Subcutaneous abdominal adipose tissue (tissue), 5 donors: ENCODE data around the gene CD47.

ENCODE experiments used
- H3K27ac ChIP-seq: one replicate; pipeline ENCODE4 v1.7.0; 2013; ENCODE audit warnings: low read depth, mild to moderate bottlenecking, inconsistent platforms, low read length, moderate library complexity
- H3K27me3 ChIP-seq, 5 donors: one replicate each; pipeline ENCODE4 v1.7.0; 2013; ENCODE audit warnings: low read length in 5 of 5, inconsistent platforms in 1 of 5; ENCODE audit not compliant: control insufficient read depth in 5 of 5, insufficient read depth in 4 of 5
- H3K36me3 ChIP-seq, 5 donors: one replicate each; pipeline ENCODE4 v1.7.0; 2013; ENCODE audit warnings: low read length in 5 of 5; ENCODE audit not compliant: control insufficient read depth in 5 of 5, insufficient read depth in 5 of 5
- H3K4me1 ChIP-seq, 5 donors: one replicate each; pipeline ENCODE4 v1.7.0; 2013; ENCODE audit warnings: low read length in 5 of 5, mild to moderate bottlenecking in 3 of 5, moderate library complexity in 1 of 5; ENCODE audit not compliant: control insufficient read depth in 5 of 5, insufficient read depth in 5 of 5
- H3K4me3 ChIP-seq, 5 donors: one replicate each; pipeline ENCODE4 v1.7.0; 2013; ENCODE audit warnings: low read length in 5 of 5, low read depth in 1 of 5
- H3K9ac ChIP-seq, 5 donors: one replicate each; pipeline ENCODE4 v1.7.0; 2013; ENCODE audit warnings: low read length in 5 of 5, mild to moderate bottlenecking in 4 of 5, moderate library complexity in 3 of 5
- H3K9me3 ChIP-seq, 5 donors: one replicate each; pipeline ENCODE4 v1.7.0; 2013; ENCODE audit warnings: low read length in 5 of 5; ENCODE audit not compliant: control insufficient read depth in 5 of 5
- donor health status: healthy.
- donor health status: healthy.
- donor health status: healthy.
- donor health status: healthy.
- donor health status: healthy.

The CD47 gene

DNA sequence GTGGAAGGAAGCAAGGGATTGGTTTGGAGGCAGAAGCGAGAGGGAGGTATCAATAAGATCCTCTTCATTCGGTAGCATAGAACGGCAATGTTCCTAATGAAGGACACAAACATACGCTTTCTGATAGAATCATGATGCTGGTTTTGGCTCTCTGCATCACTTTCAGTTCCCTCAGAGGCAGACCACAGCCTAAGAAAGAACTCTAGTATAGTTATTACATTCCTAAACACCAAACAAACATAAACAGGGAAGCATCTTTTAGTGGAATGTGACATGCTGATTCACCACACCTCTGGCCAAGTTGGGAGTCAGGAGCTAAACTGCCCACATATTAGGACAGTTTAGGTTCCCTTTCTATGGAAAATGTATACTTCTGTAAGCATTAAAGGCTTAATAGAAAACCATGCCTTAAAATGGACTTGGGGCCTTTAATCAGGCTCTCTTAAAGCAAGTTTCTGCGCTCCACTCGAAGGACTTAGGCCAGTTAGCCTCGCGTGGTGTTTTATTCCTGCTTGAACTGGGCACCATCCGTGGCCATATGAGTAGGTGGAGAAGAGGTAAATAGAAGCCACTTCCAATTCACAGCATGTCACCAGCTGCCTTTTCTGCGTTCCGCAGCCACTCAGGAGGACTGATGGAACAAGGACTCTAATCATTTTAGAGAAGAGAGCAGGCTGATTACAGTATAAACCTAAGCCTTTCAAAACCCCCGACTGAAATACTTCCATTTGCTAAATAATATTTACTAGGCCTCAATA lies 53.7 kb downstream of the CD47 start:
- no peak overlapping the region for H3K9ac ChIP-seq
- no peaks in the 10 kb centered on the region for H3K9me3 ChIP-seq
- H3K36me3 ChIP-seq: peaks cover 0 to 11% (median 5%) of the 10 kb centered on the region in 5 donors
- H3K4me1 ChIP-seq: peaks cover 0 to 8% (median 0%) of the 10 kb centered on the region in 5 donors
- H3K4me3 ChIP-seq: no peak overlapping the region
- no peaks in the 10 kb centered on the region for H3K27me3 ChIP-seq
- no peak overlapping the region for H3K27ac ChIP-seq

DNA sequence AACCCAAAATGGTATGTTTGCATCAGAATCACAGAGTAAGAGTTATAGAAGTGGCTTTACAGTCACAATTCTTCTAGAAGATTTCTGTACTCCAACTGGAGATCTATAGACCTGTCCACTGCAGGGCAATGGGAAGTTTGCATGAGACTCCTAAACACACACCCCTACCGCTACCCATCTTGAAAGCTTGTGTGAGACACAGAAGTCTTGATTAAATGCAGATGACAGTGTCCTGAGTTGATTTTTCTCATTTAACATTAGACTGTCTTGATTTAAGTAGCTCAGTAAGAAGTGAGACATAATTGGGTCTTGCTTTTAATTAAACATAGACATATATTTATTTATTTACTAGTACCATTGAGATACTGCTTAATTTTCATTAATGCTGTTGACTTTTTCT lies 54.4 kb downstream of the CD47 start:
- peaks cover 0 to 8% (median 0%) of the 10 kb centered on the region in 5 donors for H3K4me1 ChIP-seq
- no peak overlapping the region for H3K9ac ChIP-seq
- H3K4me3 ChIP-seq: no peak overlapping the region
- no peaks in the 10 kb centered on the region for H3K9me3 ChIP-seq
- H3K27me3 ChIP-seq: no peaks in the 10 kb centered on the region
- peaks cover 0 to 7% (median 0%) of the 10 kb centered on the region in 5 donors for H3K36me3 ChIP-seq
- H3K27ac ChIP-seq: no peak overlapping the region

DNA sequence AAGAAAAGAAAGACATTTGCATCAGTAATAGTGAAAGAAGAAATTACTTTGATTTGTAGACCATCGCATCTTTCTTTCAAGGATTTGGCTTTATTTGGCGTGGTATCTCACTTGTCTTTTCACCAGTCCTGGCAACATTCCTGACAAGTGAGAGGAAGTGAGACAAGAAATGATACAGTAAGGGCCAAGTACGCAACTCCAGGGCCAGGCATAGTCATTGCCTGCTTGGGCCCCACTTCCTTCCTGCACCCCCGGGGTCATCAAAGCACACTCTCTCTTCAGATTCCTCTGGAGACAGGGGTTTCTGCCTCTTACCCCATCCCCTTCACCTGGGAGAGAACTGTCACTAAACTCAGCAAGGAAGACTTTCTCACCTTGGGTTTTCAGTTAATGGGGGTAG lies 55.1 kb downstream of the CD47 start:
- peaks cover 0 to 8% (median 0%) of the 10 kb centered on the region in 5 donors for H3K4me1 ChIP-seq
- H3K27ac ChIP-seq: no peak overlapping the region
- no peaks in the 10 kb centered on the region for H3K27me3 ChIP-seq
- H3K36me3 ChIP-seq: peaks cover 0 to 7% (median 0%) of the 10 kb centered on the region in 5 donors
- H3K9me3 ChIP-seq: no peaks in the 10 kb centered on the region
- H3K4me3 ChIP-seq: no peak overlapping the region
- H3K9ac ChIP-seq: no peak overlapping the region

DNA sequence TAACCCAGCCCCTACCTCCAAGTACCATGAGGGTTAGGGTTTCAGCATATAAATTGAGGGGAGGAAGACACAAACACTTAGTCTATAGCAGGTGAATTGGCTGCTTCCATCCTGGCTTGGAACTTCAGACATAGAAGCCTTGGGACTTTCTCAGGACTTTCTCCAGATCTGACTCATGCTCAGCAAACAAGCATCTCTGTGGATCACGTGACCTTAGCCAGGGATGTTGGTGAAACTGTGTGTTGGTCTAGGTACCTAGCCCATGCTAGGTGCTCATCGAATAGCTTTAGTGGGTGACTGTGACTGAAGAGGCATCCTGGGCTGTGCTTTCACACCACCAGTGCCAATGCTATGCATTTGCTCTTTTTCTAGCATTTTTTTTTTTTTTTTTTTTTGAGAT lies 58.9 kb downstream of the CD47 start:
- Histone ChIP-seq H3K27ac (no peak overlapping the region), H3K4me1 (peaks cover 0 to 8% (median 0%) of the 10 kb centered on the region in 5 donors), H3K9me3 (no peaks in the 10 kb centered on the region), H3K4me3 (no peak overlapping the region), H3K9ac (no peak overlapping the region), H3K36me3 (peaks cover 0 to 2% (median 0%) of the 10 kb centered on the region in 5 donors), H3K27me3 (no peaks in the 10 kb centered on the region)

DNA sequence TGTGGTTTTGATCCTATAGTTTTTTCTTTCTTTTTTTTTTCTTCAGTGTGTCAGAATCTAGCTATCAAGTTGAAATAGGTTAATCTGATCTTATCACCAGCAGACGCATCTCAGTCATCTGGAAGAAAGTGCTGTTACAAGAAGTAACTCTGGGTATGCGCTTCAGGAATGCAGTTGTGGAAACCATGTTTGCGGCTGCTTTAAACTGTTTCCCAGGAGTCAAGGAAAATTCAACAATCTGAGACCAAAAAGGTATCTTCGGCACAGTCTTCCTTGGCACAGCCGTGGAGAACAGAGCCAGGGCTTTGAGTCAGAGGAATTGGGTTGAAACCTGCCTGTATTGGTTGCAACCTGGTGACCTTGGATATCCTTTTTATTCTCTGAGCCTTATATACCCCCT lies 59.9 kb downstream of the CD47 start:
- Histone ChIP-seq H3K4me3 (no peak overlapping the region), H3K27me3 (no peaks in the 10 kb centered on the region)

DNA sequence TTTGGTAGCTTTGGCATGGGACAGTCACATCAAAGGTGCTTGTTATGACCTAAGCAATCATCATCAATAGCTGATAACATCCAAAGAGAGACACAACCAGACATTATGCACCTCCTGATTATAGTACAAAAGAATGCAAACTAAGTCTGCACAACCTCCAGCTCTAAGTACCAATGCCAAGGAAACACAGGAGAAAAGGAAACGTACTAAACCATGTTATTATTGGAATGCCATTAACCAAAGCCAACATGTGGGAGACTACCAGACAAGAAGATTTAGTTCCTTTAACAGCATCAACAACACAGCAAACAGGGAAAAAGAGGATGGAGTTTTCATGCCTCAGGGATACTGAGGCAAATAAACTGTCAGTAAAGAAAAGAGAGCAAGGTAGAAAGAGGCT lies 61.4 kb downstream of the CD47 start:
- Histone ChIP-seq H3K9me3 (no peaks in the 10 kb centered on the region), H3K4me3 (no peak overlapping the region), H3K27me3 (no peaks in the 10 kb centered on the region), H3K27ac (no peak overlapping the region), H3K36me3 (peaks cover 0 to 2% (median 0%) of the 10 kb centered on the region in 5 donors), H3K9ac (no peak overlapping the region), H3K4me1 (no peaks in the 10 kb centered on the region)

More for the DNA sequence above, 59.9 kb downstream of the CD47 start:
- H3K9me3 ChIP-seq: no peaks in the 10 kb centered on the region
- peaks cover 0 to 6% (median 0%) of the 10 kb centered on the region in 5 donors for H3K4me1 ChIP-seq
- peaks cover 0 to 2% (median 0%) of the 10 kb centered on the region in 5 donors for H3K36me3 ChIP-seq
- no peak overlapping the region for H3K27ac ChIP-seq
- no peak overlapping the region for H3K9ac ChIP-seq

DNA sequence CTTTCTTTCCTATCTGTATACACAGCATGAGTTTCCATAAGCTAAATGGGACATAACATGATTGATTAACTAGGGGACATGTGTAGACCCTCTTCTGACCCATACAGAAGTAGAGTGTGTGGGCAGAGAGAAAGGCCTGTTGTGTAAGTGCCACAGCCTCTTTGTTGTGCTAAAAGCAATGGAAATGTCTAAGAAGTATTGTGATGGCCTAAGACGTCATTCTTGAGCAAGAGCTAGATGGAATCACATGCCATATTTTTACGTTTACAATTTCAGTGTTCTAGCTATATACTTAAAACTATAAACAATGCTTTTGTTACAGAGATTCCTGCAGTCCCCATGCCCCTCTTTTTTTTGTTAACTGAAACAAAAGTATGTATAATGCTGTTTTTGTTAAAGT lies 61.9 kb downstream of the CD47 start:
- no peak overlapping the region for H3K4me3 ChIP-seq
- H3K4me1 ChIP-seq: no peaks in the 10 kb centered on the region
- no peaks in the 10 kb centered on the region for H3K27me3 ChIP-seq

DNA sequence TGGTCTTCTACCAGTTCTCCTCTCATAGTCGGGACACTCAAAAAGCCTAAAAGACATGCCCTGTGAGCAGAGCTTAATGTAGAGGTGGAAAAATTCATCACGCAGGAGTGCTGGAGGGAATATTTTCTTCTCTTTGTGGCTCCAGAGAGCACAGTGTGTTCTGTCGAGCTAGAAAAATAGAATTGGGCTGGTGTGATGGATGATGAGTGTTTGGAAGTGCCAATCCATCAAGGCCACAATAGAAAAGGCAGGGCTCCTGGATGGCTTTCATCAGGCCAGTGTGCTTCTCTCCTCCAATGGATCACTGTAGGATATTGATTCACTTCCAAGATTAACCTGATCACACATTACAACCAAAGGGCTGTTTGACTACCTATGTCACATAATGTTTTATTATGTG lies 65.7 kb downstream of the CD47 start:
- H3K4me3 ChIP-seq: no peak overlapping the region
- no peaks in the 10 kb centered on the region for H3K27me3 ChIP-seq
- no peaks in the 10 kb centered on the region for H3K9me3 ChIP-seq
- H3K4me1 ChIP-seq: no peaks in the 10 kb centered on the region
- no peaks in the 10 kb centered on the region for H3K36me3 ChIP-seq
- H3K9ac ChIP-seq: no peak overlapping the region
- H3K27ac ChIP-seq: no peak overlapping the region

More for the DNA sequence above, 61.9 kb downstream of the CD47 start:
- Histone ChIP-seq H3K36me3 (peaks cover 0 to 2% (median 0%) of the 10 kb centered on the region in 5 donors), H3K27ac (no peak overlapping the region), H3K9me3 (no peaks in the 10 kb centered on the region), H3K9ac (no peak overlapping the region)

DNA sequence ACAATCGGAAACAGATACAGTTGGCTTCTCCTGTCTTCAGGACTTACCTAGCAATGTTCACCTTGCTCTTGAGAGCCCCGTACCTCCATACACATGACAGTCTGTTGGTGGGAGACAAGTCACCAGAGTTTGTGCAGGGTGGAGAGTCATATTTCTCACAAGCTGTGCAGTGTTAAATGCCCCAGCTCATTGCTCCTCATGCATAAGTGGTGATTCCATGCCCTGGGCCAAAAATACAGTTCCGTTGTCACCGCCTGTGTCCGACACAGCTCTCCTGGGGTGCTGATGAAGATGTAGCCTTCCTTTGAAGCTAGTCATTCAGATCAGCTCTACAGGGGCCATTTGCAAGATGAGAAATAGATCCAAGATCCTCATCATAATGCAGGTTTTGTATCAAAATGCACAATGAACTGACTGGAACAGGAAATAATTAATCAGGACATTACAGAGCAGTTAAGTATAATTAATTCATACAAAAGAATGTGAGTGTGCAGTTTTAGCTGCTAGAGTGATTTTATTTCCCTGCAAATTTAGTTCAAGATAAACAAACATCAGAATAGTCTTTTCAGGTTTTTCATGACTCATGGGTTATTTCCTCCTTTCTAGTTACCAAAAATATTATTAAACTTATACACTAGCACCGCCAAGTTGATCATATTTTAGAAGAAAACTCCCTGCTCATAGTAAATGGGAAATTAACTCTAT lies 66.5 kb downstream of the CD47 start:
- Histone ChIP-seq H3K27me3 (no peaks in the 10 kb centered on the region), H3K4me1 (no peaks in the 10 kb centered on the region)

More for the DNA sequence above, 66.5 kb downstream of the CD47 start:
- Histone ChIP-seq H3K9me3 (no peaks in the 10 kb centered on the region), H3K36me3 (no peaks in the 10 kb centered on the region), H3K4me3 (no peak overlapping the region), H3K9ac (no peak overlapping the region), H3K27ac (no peak overlapping the region)
